ENCODE data around the gene CDH2. TPM values are rescaled to one million over a fixed set of nuclear protein-coding genes. Genes with fewer than 3 reads are reported as not detected.

Gene CDH2
- 101 and 121 TPM in 2 replicates for polyA plus RNA-seq

GRCh38 chr18:28176948-28177827 is at the start of gene CDH2:
Gene CDH2, minus strand, starts transcription at chr18:28177130. Its CDS starts 108 bp downstream, at chr18:28177022.

